H1 (cell line): ENCODE results near the gene KIR3DL1. TPM values are rescaled to one million over a fixed set of nuclear protein-coding genes. Genes with fewer than 3 reads are reported as not detected.
"Not testable (repeated sequence)": the region's sequence is repeated elsewhere in the genome, so short reads cannot be mapped to it uniquely, and the experiment has no call there.

Source experiments
- CTCF ChIA-PET: fragments of 300-600 bp; sonication (Branson Sonifier 250); formaldehyde crosslinking; loops from one replicate; lab custom pipeline; 2021; ENCODE audit not compliant: partially characterized antibody; lab: Charles Lee
- POLR2A ChIA-PET: fragments of 300-600 bp; sonication (Branson Sonifier 250); formaldehyde crosslinking; loops from one replicate; lab custom pipeline; 2021; ENCODE audit warnings: inconsistent platforms; ENCODE audit not compliant: partially characterized antibody; lab: Charles Lee
- DNase-seq, 2 experiments: peaks; one replicate each; pipeline versions ENCODE4 v3.0.0 to v3.0.0-alpha.2; 2010 to 2022; ENCODE audit warnings: low spot score in 2 of 2, low read depth in 1 of 2, mixed read lengths in 1 of 2
- FAIRE-seq: peaks from 2 replicates; lab custom pipeline; 2011; peaks lifted over from hg19 to GRCh38; lab: Jason Lieb, UNC
- H2AFZ ChIP-seq: 2 replicates; pipeline ENCODE4 v1.8.1; 2012; ENCODE audit warnings: low read length, inconsistent platforms
- H2AK5ac ChIP-seq: 2 replicates; pipeline ENCODE4 v1.6.1; 2013; ENCODE audit warnings: low read depth, low read length
- H2BK120ac ChIP-seq: replicated peaks from 2 replicates; pipeline ENCODE3; 2013; ENCODE audit warnings: low read depth, low read length, inconsistent platforms
- H2BK12ac ChIP-seq: 2 replicates; pipeline ENCODE4 v1.6.1; 2013; ENCODE audit warnings: low read depth, low read length
- H2BK15ac ChIP-seq: 2 replicates; pipeline ENCODE4 v1.6.1; 2013; ENCODE audit warnings: low read length
- H2BK20ac ChIP-seq: 2 replicates; pipeline ENCODE4 v1.6.1; 2013; ENCODE audit warnings: low read length
- H2BK5ac ChIP-seq: 2 replicates; pipeline ENCODE4 v1.6.1; 2013; ENCODE audit warnings: low read depth, low read length
- H3K14ac ChIP-seq: 2 replicates; pipeline ENCODE4 v1.6.1; 2013; ENCODE audit warnings: inconsistent platforms; ENCODE audit not compliant: insufficient read length
- H3K18ac ChIP-seq: 2 replicates; pipeline ENCODE4 v1.6.1; 2013; ENCODE audit warnings: low read length; ENCODE audit errors: extremely low read depth
- H3K23ac ChIP-seq: 2 replicates; pipeline ENCODE4 v1.6.1; 2013; ENCODE audit warnings: inconsistent platforms; ENCODE audit not compliant: insufficient read length
- H3K23me2 ChIP-seq: 2 replicates; pipeline ENCODE4 v1.6.1; 2013; ENCODE audit warnings: low read depth, low read length
- H3K27ac ChIP-seq: 2 replicates; pipeline ENCODE4 v1.6.1; 2011; ENCODE audit warnings: low read depth, low read length, inconsistent platforms
- H3K27me3 ChIP-seq, 4 experiments: replicated peaks in 1 of 4; 1 replicate in 1 of 4; 2 replicates in 3 of 4; pipeline versions ENCODE4 v1.6.1 to v1.8.1; 2011 to 2013; ENCODE audit warnings: low read length in 3 of 4, mild to moderate bottlenecking in 3 of 4, inconsistent platforms in 2 of 4, mixed read lengths in 2 of 4, moderate library complexity in 1 of 4; ENCODE audit not compliant: control insufficient read depth in 3 of 4, insufficient read depth in 3 of 4; ENCODE audit errors: extremely low read depth in 1 of 4
- H3K36me3 ChIP-seq, 4 experiments: 2 replicates each; pipeline versions ENCODE4 v1.6.1 to v1.8.1; 2011 to 2013; ENCODE audit warnings: mild to moderate bottlenecking in 4 of 4, low read length in 3 of 4, moderate library complexity in 2 of 4, control low read depth in 1 of 4, inconsistent platforms in 1 of 4; ENCODE audit not compliant: insufficient read depth in 4 of 4, control insufficient read depth in 2 of 4
- H3K4ac ChIP-seq: replicated peaks from 2 replicates; pipeline ENCODE3; 2013; ENCODE audit warnings: low read length, low read depth, mixed read lengths, inconsistent platforms; ENCODE audit not compliant: insufficient read length
- H3K4me1 ChIP-seq, 4 experiments: replicated peaks in 1 of 4; 1 replicate in 1 of 4; 2 replicates in 3 of 4; pipeline versions ENCODE4 v1.6.1 to v1.8.1; 2011 to 2013; ENCODE audit warnings: low read length in 3 of 4, inconsistent platforms in 2 of 4, mixed read lengths in 1 of 4; ENCODE audit not compliant: insufficient read depth in 4 of 4, control insufficient read depth in 3 of 4
- H3K4me2 ChIP-seq, 2 experiments: 2 replicates each; pipeline versions ENCODE4 v1.6.1 to v1.8.1; 2011 to 2013; ENCODE audit warnings: low read depth in 2 of 2, low read length in 2 of 2, control low read depth in 1 of 2, inconsistent platforms in 1 of 2, mild to moderate bottlenecking in 1 of 2; ENCODE audit not compliant: insufficient read depth in 1 of 2
- H3K4me3 ChIP-seq, 4 experiments: fragments of 200-600, 300-600 bp in 1 of 4; sonication (generic), shearing (Covaris generic), sonication (Bioruptor Twin) in 1 of 4; 2 replicates each; pipeline versions ENCODE4 v1.5.1 to v1.8.1; 2011 to 2016; ENCODE audit warnings: low read length in 4 of 4, low read depth in 3 of 4, control low read depth in 2 of 4, inconsistent platforms in 2 of 4, mild to moderate bottlenecking in 2 of 4, mixed read lengths in 1 of 4, moderate library complexity in 1 of 4; ENCODE audit not compliant: insufficient read depth in 2 of 4; ENCODE audit errors: extremely low read depth in 1 of 4
- H3K56ac ChIP-seq: replicated peaks from 2 replicates; pipeline ENCODE3; 2013; ENCODE audit warnings: low read depth, mild to moderate bottlenecking, mixed read lengths, low read length, inconsistent platforms; ENCODE audit not compliant: insufficient read length
- H3K79me1 ChIP-seq: 2 replicates; pipeline ENCODE4 v1.6.1; 2013; ENCODE audit warnings: low read depth, low read length, control low read depth
- H3K79me2 ChIP-seq, 2 experiments: 2 replicates each; pipeline versions ENCODE4 v1.6.1 to v1.8.1; 2012 to 2013; ENCODE audit warnings: low read length in 2 of 2, mild to moderate bottlenecking in 2 of 2, inconsistent platforms in 1 of 2; ENCODE audit not compliant: insufficient read depth in 2 of 2, control insufficient read depth in 1 of 2
- H3K9ac ChIP-seq, 4 experiments: replicated peaks in 1 of 4; 1 replicate in 1 of 4; 2 replicates in 3 of 4; pipeline versions ENCODE4 v1.6.1 to v1.8.1; 2011 to 2013; ENCODE audit warnings: low read depth in 3 of 4, low read length in 3 of 4, control low read depth in 2 of 4, mild to moderate bottlenecking in 2 of 4, moderate library complexity in 2 of 4, inconsistent platforms in 1 of 4; ENCODE audit errors: extremely low read depth in 1 of 4
- H3K9me3 ChIP-seq, 2 experiments: 2 replicates each; pipeline versions ENCODE4 v1.6.1 to v1.8.1; 2012 to 2013; ENCODE audit warnings: mild to moderate bottlenecking in 2 of 2, moderate library complexity in 2 of 2, control low read depth in 1 of 2, inconsistent platforms in 1 of 2, low read depth in 1 of 2, low read length in 1 of 2, mixed read lengths in 1 of 2; ENCODE audit not compliant: insufficient read depth in 2 of 2
- H4K20me1 ChIP-seq, 2 experiments: replicated peaks in 1 of 2; 2 replicates each; pipeline versions ENCODE3 to v1.8.1; 2011 to 2013; ENCODE audit warnings: inconsistent platforms in 2 of 2, low read length in 2 of 2, mild to moderate bottlenecking in 1 of 2; ENCODE audit not compliant: insufficient read depth in 2 of 2, control insufficient read depth in 1 of 2
- H4K5ac ChIP-seq: 2 replicates; pipeline ENCODE4 v1.6.1; 2013; ENCODE audit warnings: low read length, low read depth, mixed read lengths, inconsistent platforms; ENCODE audit not compliant: insufficient read length
- H4K8ac ChIP-seq: 2 replicates; pipeline ENCODE4 v1.8.0; 2013; ENCODE audit warnings: mild to moderate bottlenecking, moderate library complexity, low read length, inconsistent platforms; ENCODE audit not compliant: insufficient read depth; ENCODE audit errors: extremely low read depth
- H4K91ac ChIP-seq: replicated peaks from 2 replicates; pipeline ENCODE3; 2013; ENCODE audit warnings: low read length, mixed read lengths, inconsistent platforms; ENCODE audit not compliant: insufficient read length
- WGBS, 2 experiments: shearing (Covaris generic) in 1 of 2; methylation state at CpG; one replicate each; pipeline versions ENCODE4 v1.1.6 to v1.1.7; 2013 to 2015; ENCODE audit warnings: low lambda C conversion rate in 2 of 2, mixed read lengths in 2 of 2, inconsistent platforms in 1 of 2, low coverage in 1 of 2, missing lambda C conversion rate in 1 of 2; ENCODE audit not compliant: insufficient replicate concordance in 2 of 2, insufficient coverage in 1 of 2, insufficient read length in 1 of 2; ENCODE audit errors: extremely low coverage in 1 of 2, missing lambda C conversion rate in 1 of 2; 5-methylcytosine and 5-hydroxymethylcytosine counted together
- polyA plus RNA-seq, 7 experiments: library from polyadenylated mRNA; depleted of rRNA in 3 of 7; stranded (reverse) in 5 of 7; unstranded in 2 of 7; fragments of >200 nt in 5 of 7; fragments of 200-250 nt in 2 of 7; gene quantifications; 1 replicate in 5 of 7; 2 replicates in 1 of 7; 4 replicates in 1 of 7; pipeline versions ENCODE4 v1.2.1 to v1.2.3, GENCODE V29; 2011 to 2013; ENCODE audit warnings: missing spikeins in 2 of 7, mixed read lengths in 2 of 7
- total RNA-seq: library from RNA; stranded (reverse); fragmentation: NEBNext Ultra II Directional; extraction: Animal tissue kit (Norgen Biotek cat#: 25700); gene quantifications from 2 replicates; pipeline ENCODE4 v1.2.1, GENCODE V29; 2021

KIR3DL1 gene
- total and polyA plus RNA-seq, 2 of the 8 experiments (the other 6 are each of a cell fraction or from before 2014, with no cell fraction given), result not detected

DNA sequence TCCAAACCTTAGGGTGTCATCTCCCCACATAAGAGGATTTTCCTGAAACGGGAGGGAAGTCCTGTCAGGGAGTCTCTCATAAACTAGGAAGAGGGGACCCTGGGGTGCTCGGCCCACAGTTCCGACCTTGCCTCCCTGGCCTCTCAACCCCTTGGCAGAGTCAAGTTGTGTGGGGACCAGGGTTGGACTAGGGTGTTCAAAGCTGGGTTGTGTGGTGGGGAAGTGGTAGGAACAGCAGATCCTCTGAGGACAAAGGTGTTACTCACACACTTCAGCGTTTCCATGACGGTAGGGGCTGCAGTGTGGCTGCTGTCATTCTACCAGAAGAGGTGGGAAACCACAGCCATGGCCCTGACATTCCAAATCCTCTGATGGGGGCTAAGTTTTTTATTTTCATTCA is 18.9 kb downstream of the KIR3DL1 start:
- H3K79me2 ChIP-seq, H4K20me1 ChIP-seq, H2BK15ac ChIP-seq, H2BK120ac ChIP-seq, H2BK20ac ChIP-seq, H2BK5ac ChIP-seq, H3K14ac ChIP-seq, H2BK12ac ChIP-seq, H3K4me3 ChIP-seq, H3K9ac ChIP-seq, H3K27ac ChIP-seq, H3K23ac ChIP-seq, H3K36me3 ChIP-seq, H2AFZ ChIP-seq, FAIRE-seq, H3K4ac ChIP-seq, CTCF ChIA-PET, H3K56ac ChIP-seq, H3K23me2 ChIP-seq, H4K8ac ChIP-seq, H3K18ac ChIP-seq, POLR2A ChIA-PET, H4K5ac ChIP-seq, DNase-seq, H3K4me1 ChIP-seq, H3K79me1 ChIP-seq, H2AK5ac ChIP-seq, H3K4me2 ChIP-seq, H3K27me3 ChIP-seq, H4K91ac ChIP-seq: not testable (repeated sequence)
- 79% methylated on average over 5 of the region's 5 CpGs; no CpG with 5 or more reads in 1 of the 2 experiments for WGBS, 2 experiments
- H3K9me3 ChIP-seq, result peaks cover 38 to 72% of the 10 kb centered on the region in 2 experiments; a peak in 3 of 4 replicates

DNA sequence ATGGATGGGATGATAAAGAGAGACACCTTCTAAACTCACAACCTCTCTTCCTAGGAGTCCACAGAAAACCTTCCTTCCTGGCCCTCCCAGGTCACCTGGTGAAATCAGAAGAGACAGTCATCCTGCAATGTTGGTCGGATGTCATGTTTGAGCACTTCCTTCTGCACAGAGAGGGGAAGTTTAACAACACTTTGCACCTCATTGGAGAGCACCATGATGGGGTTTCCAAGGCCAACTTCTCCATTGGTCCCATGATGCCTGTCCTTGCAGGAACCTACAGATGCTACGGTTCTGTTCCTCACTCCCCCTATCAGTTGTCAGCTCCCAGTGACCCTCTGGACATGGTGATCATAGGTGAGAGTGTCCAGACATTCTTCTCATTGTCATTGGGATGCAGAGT is 21.3 kb downstream of the KIR3DL1 start:
- H3K18ac ChIP-seq, H3K79me1 ChIP-seq, H4K20me1 ChIP-seq, H3K36me3 ChIP-seq, H3K79me2 ChIP-seq, H2BK5ac ChIP-seq, H3K9ac ChIP-seq, H4K91ac ChIP-seq, H3K4me3 ChIP-seq, H3K56ac ChIP-seq, H3K4ac ChIP-seq, H2BK15ac ChIP-seq, H2BK20ac ChIP-seq, H2BK120ac ChIP-seq, DNase-seq, H3K27ac ChIP-seq, H4K5ac ChIP-seq, H2AK5ac ChIP-seq, H2AFZ ChIP-seq, H2BK12ac ChIP-seq, POLR2A ChIA-PET, H3K14ac ChIP-seq, H3K23me2 ChIP-seq, FAIRE-seq, H4K8ac ChIP-seq, CTCF ChIA-PET, H3K4me1 ChIP-seq, H3K4me2 ChIP-seq, H3K27me3 ChIP-seq, H3K23ac ChIP-seq: not testable (repeated sequence)
- H3K9me3 ChIP-seq, result peaks cover 29 to 63% of the 10 kb centered on the region in 2 experiments; a peak in 3 of 4 replicates
- WGBS, 2 experiments, result 80% methylated on average over 2 of the region's 2 CpGs; no CpG with 5 or more reads in 1 of the 2 experiments
